PC-3 (cell line): ENCODE data around the gene AZIN2. TPM values are rescaled to one million over a fixed set of nuclear protein-coding genes. Genes with fewer than 3 reads are reported as not detected.

Experiments used
- ATAC-seq: fragments of 200-7000 bp; cut with Tn5 transposase; 2 replicates; pipeline ENCODE4 v1.9.1; 2020; ENCODE audit warnings: mild to moderate bottlenecking, moderate library complexity
- BruUV-seq: library from RNA; stranded (reverse); fragments of 400-500 nt; replicated peaks from 2 replicates; lab custom pipeline; 2021; lab: Mats Ljungman, UMichigan
- CTCF ChIA-PET: fragments of 300-600 bp; sonication (Branson Sonifier 250); formaldehyde crosslinking; loops from one replicate; lab custom pipeline; 2022; ENCODE audit warnings: antibody characterized with exemption; lab: Charles Lee
- POLR2A ChIA-PET: fragments of 300-600 bp; sonication (Branson Sonifier 250); formaldehyde crosslinking; loops from one replicate; lab custom pipeline; 2022; ENCODE audit warnings: antibody characterized with exemption; ENCODE audit not compliant: unreplicated experiment; lab: Charles Lee
- DNase-seq: peaks from one replicate; pipeline ENCODE4 v3.0.0-alpha.2; 2015
- H2AFZ ChIP-seq: fragments of 300-600 bp; sonication (generic); 2 replicates; pipeline ENCODE4 v1.6.0; 2016; ENCODE audit warnings: antibody characterized with exemption, low read length
- H3F3A ChIP-seq: fragments of 300-600 bp; sonication (generic); one replicate; pipeline ENCODE4 v1.6.0; 2017; ENCODE audit warnings: antibody characterized with exemption, low read length, control low read depth, mild to moderate bottlenecking; ENCODE audit not compliant: unreplicated experiment
- H3K27ac ChIP-seq: fragments of 300-600 bp; sonication (generic); 2 replicates; pipeline ENCODE4 v1.5.1; 2016; ENCODE audit warnings: mild to moderate bottlenecking, low read length
- H3K27me3 ChIP-seq: fragments of 300-600 bp; sonication (generic); 2 replicates; pipeline ENCODE4 v1.6.1; 2016; ENCODE audit warnings: low read length, mixed read lengths
- H3K36me3 ChIP-seq: fragments of 300-600 bp; sonication (generic); 2 replicates; pipeline ENCODE4 v1.6.1; 2016; ENCODE audit warnings: low read depth, mixed run types, low read length, mixed read lengths
- H3K4me1 ChIP-seq: fragments of 300-600 bp; sonication (generic); 2 replicates; pipeline ENCODE4 v1.5.1; 2016; ENCODE audit warnings: low read length; ENCODE audit not compliant: insufficient read depth
- H3K4me2 ChIP-seq: fragments of 300-600 bp; sonication (generic); 2 replicates; pipeline ENCODE4 v1.6.0; 2016; ENCODE audit warnings: low read length
- H3K4me3 ChIP-seq: fragments of 300-600 bp; sonication (generic); 2 replicates; pipeline ENCODE4 v1.5.1; 2016; ENCODE audit warnings: mild to moderate bottlenecking, low read length, mixed read lengths
- H3K79me2 ChIP-seq: fragments of 300-600 bp; sonication (generic); 2 replicates; pipeline ENCODE4 v1.6.1; 2017; ENCODE audit warnings: low read length, mixed read lengths
- H3K9ac ChIP-seq: fragments of 300-600 bp; sonication (generic); 2 replicates; pipeline ENCODE4 v1.6.0; 2016; ENCODE audit warnings: mild to moderate bottlenecking, low read length
- H3K9me2 ChIP-seq: fragments of 300-600 bp; sonication (generic); replicated peaks from 2 replicates; pipeline ENCODE4 v1.6.1; 2016; ENCODE audit warnings: mixed run types, low read length, mixed read lengths
- H3K9me3 ChIP-seq: fragments of 300-600 bp; sonication (generic); 2 replicates; pipeline ENCODE4 v1.6.1; 2016; ENCODE audit warnings: low read length, mixed read lengths
- H4K20me1 ChIP-seq: fragments of 300-600 bp; sonication (generic); 2 replicates; pipeline ENCODE4 v1.6.1; 2016; ENCODE audit warnings: low read length, mixed read lengths
- CTCF ChIP-seq: fragments of 300-600 bp; sonication (generic); conservative IDR thresholded peaks from 2 replicates; pipeline ENCODE4 v1.5.1; 2017; ENCODE audit warnings: antibody characterized with exemption, low read depth, mild to moderate bottlenecking, low read length
- EZH2 ChIP-seq: fragments of 300-600 bp; sonication (generic); IDR thresholded peaks from one replicate; pipeline ENCODE4 v1.6.1; 2017; ENCODE audit warnings: antibody characterized with exemption, mild to moderate bottlenecking, low read length; ENCODE audit not compliant: unreplicated experiment
- EZH2phosphoT487 ChIP-seq: fragments of 300-600 bp; sonication (generic); IDR thresholded peaks from 2 replicates; pipeline ENCODE4 v1.6.1; 2018; ENCODE audit warnings: mild to moderate bottlenecking, antibody characterized with exemption, low read length, borderline replicate concordance
- intact Hi-C: fragments of 100-400 bp; cut with micrococcal nuclease; formaldehyde crosslinking; loops from 2 replicates; pipeline ENCODE4 v1.9.0; 2023
- total RNA-seq: library from RNA; depleted of rRNA; stranded (reverse); fragments of >200 nt; gene quantifications from 2 replicates; pipeline ENCODE4 v1.2.3, GENCODE V29; 2014

AZIN2 gene
- total RNA-seq, 1 experiment from 2014 or later, result 2.2 TPM

GRCh38 chr1:33118274-33118673 is 37.3 kb downstream of the AZIN2 start:
- no peak for DNase-seq
- Histone ChIP-seq H3K27ac (no peak overlapping the region), H3K79me2 (no peaks in the 10 kb centered on the region), H4K20me1 (no peaks in the 10 kb centered on the region), H3K9ac (no peak overlapping the region), H3F3A (no peaks in the 10 kb centered on the region), H3K36me3 (no peaks in the 10 kb centered on the region), H3K4me3 (no peak overlapping the region), H3K9me2 (no peaks in the 10 kb centered on the region), H3K27me3 (no peaks in the 10 kb centered on the region), H2AFZ (no peak overlapping the region), H3K9me3 (no peaks in the 10 kb centered on the region), H3K4me2 (no peak overlapping the region), H3K4me1 (peaks cover 10% of the 10 kb centered on the region; the same call in 1 of the 2 replicates)
- ChIA-PET CTCF (no interaction called here), POLR2A (no interaction called here)
- intact Hi-C loops, result no loop called here
- no peak for ATAC-seq
- BruUV-seq, result no TSS peak
- TF ChIP-seq CTCF (no peak), EZH2phosphoT487 (no peak), EZH2 (no peak)

GRCh38 chr1:33119050-33119449 is 38.1 kb downstream of the AZIN2 start:
- no peak overlapping the region for H2AFZ ChIP-seq
- no peaks in the 10 kb centered on the region for H3F3A ChIP-seq
- no peak overlapping the region for H3K4me2 ChIP-seq
- no peaks in the 10 kb centered on the region for H3K9me3 ChIP-seq
- H4K20me1 ChIP-seq, result no peaks in the 10 kb centered on the region
- intact Hi-C loops, result no loop called here
- H3K27ac ChIP-seq, result no peak overlapping the region
- no peaks in the 10 kb centered on the region for H3K9me2 ChIP-seq
- no peak overlapping the region for H3K4me3 ChIP-seq
- ChIA-PET POLR2A (no interaction called here), CTCF (no interaction called here)
- H3K27me3 ChIP-seq, result no peaks in the 10 kb centered on the region
- no TSS peak for BruUV-seq
- H3K79me2 ChIP-seq, result no peaks in the 10 kb centered on the region
- DNase-seq, result no peak
- no peak overlapping the region for H3K9ac ChIP-seq
- TF ChIP-seq CTCF (no peak), EZH2phosphoT487 (no peak), EZH2 (no peak)
- ATAC-seq, result no peak
- H3K4me1 ChIP-seq, result peaks cover 10% of the 10 kb centered on the region; the same call in 1 of the 2 replicates
- no peaks in the 10 kb centered on the region for H3K36me3 ChIP-seq

GRCh38 chr1:33119532-33120217 is 38.7 kb downstream of the AZIN2 start:
- CTCF ChIA-PET, result no interaction called here

More at GRCh38 chr1:33119532-33120217, 38.7 kb downstream of the AZIN2 start:
- H3K4me1 ChIP-seq, result peaks cover 10% of the 10 kb centered on the region; the same call in 1 of the 2 replicates
- H3K9ac ChIP-seq, result no peak overlapping the region
- ATAC-seq (0 out of 2 replicates have a peak, but pooled peaks have one; percentile 12), DNase-seq (no peak)
- no peak overlapping the region for H3K27ac ChIP-seq
- H3K9me3 ChIP-seq, result no peaks in the 10 kb centered on the region
- BruUV-seq, result no TSS peak
- H3K27me3 ChIP-seq, result no peaks in the 10 kb centered on the region
- no peaks in the 10 kb centered on the region for H3K79me2 ChIP-seq
- intact Hi-C loops, result no loop called here
- H3K4me3 ChIP-seq, result no peak overlapping the region
- no peaks in the 10 kb centered on the region for H3F3A ChIP-seq
- TF ChIP-seq EZH2phosphoT487, result no peak
- TF ChIP-seq EZH2, result no peak
- TF ChIP-seq CTCF, result no peak
- no peaks in the 10 kb centered on the region for H3K36me3 ChIP-seq
- H3K9me2 ChIP-seq, result no peaks in the 10 kb centered on the region
- POLR2A ChIA-PET, result no interaction called here
- no peak overlapping the region for H2AFZ ChIP-seq
- H4K20me1 ChIP-seq, result no peaks in the 10 kb centered on the region
- H3K4me2 ChIP-seq, result no peak overlapping the region
